Fibroblast of peridontal ligament (primary cell): Measurements from ENCODE around the gene ATP10A.

Source experiments
- DNase-seq: peaks from one replicate; pipeline ENCODE4 v3.0.0-alpha.2; 2010; ENCODE audit errors: extremely low read depth

ATP10A gene

GRCh38 chr15:25700916-25701315 is 162.2 kb downstream of the ATP10A start:
- no peak for DNase-seq

- no peak for DNase-seq
Measured at GRCh38 chr15:25697586-25697985, 165.5 kb downstream of the ATP10A start.

GRCh38 chr15:25695875-25696760 is 167.0 kb downstream of the ATP10A start:
- no peak for DNase-seq

DNA sequence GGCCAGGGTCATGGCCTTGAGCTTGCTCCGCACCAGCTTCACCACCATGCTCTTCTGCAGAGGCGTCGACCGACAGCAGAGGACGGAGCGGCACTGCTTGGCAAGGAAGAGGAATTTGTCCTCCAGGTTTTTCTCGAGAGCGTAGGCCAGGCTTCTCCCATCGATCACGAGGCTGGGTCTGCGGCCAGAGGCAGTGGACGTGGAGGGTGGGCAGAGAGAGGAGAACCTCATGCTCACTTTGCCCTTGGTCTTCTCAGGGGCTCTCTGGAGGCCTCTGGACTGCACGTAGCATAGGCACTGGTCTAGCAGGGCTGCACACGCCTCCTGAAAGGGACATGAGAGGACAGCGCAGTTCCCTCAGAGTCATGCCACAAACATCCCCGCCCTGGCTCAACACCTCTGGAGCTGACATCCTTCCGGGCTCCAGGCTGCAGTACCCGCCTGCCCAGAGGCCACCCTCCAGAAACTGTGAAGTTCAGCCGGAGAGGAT is 168.3 kb downstream of the ATP10A start:
- no peak for DNase-seq

- no peak for DNase-seq
Measured at GRCh38 chr15:25694239-25694584, 168.9 kb downstream of the ATP10A start.

DNA sequence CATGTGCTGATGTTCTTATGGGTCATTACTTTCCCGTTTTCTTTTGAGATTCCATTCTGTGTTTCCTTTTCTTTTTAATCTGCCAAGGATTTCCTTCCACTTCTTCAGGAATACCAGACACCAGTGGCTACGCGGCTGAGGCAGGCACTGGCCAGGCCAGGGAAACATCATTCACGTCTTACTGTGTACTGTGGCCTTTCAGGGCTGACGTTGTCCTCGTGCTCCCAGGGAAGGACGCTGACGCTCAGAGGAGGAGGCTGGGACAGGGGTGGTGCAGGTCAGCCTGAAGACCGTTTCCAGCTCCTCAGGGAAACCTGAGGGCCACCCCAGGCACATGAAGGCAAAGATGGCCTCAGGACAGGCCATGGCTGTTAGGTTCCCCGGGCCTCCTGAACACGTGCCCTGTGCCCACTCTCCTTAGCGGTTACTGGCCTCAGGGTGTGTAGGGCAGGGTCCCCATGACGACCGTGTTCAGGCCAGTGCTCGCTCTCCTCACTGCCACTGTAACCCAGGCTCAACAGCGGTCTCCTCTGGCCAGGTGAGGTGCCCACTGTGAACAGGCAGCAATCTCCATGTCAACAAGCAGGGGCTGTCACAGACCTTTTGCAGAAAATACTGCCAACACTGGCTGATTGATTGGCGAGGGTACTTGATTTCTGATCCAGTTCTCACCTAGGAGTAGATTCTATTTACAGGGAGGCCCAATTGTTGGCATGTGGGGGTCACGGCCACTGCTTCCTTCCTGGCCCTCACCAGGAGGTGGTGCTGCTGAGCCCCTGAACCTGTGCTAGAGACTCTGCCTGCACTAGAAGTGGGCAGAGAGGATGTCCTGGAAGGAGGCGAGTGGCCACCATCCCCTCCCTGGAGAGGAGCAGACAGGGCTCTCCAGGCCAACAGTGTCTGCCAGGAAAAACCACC is 169.5 kb downstream of the ATP10A start:
- peak; percentile 22 for DNase-seq

DNA sequence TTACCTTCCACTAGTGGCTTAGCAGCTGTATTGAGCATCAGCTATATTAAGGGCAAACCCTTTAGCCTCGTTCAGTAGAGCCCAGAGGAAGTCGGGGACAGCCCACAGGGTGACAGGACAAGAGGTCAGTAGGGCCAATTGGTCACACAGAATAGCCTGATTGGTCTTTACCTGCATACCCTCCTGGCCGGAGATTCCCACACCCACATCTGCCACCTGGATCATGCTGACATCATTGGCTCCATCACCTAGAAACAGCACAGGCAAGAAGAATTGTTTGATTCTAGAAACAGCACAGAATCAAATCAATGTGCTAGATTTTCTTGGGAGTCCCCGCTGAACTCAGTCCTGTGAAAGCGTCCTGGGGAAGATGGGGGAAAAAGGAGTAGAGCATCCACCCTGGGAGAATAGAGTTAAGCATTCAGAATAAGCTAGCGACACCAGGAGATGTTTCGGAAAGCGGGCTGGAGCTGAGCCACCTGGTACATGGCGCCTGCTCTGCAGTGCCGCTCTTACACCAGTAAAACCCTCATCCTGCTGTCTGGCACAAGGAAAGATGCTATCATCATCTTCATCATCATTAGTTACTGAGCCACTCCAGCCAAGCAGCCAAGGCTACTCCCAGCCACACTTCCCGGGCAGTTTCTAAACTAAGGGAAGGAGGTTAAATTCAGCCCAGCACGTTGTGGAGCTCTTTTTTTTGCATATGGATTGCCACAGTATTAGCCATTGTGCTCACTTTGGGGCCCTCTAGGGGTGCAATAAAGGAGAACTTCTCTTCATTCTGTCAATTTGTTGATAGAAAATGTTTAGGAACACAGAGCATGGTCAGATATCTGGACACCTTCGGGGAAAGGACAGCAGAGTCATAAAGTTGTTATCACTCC is 171.3 kb downstream of the ATP10A start:
- DNase-seq: peak; percentile 30

DNA sequence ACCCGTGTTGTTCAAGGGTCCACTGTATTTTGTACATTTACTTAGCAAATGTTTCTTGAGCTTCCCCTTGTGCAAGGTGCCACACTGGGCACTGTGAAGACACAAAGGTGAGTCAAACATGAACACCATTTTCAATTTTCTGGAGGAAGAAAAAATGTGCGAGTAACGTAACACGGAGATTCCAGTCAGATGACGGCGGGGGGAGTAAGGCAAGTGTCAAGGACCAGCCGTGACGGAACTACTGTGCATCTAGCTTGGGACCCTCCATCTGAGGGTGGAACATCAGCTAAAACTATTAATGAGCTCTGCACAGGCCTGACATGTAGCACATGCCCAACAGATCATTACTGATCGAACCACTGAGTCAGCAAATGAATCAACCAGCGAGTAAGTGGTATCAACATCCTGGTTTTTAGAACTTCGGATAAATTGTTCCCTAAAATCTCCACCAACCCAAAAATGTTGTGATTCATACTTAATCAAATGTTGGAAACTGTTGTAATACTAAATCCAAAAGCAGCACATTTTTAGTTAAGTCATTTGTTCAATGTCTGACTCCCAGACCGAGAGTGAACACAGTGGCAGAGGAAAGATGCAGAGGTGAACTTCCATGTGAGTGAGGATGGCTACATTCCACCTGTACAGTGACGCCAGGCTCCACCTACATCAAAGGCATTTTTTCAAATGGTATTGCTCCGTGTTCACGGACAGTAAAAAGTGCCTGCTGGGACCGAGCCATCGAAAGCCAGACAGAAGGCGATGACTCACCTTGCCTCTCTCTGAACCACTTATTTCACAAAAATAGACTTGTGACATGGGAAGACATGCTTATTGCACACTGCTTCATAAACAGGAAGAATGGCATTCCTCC is 172.2 kb downstream of the ATP10A start:
- peak; percentile 64 for DNase-seq

- DNase-seq: no peak
Measured at GRCh38 chr15:25689592-25689991, 173.5 kb downstream of the ATP10A start.

- DNase-seq: no peak
Measured at GRCh38 chr15:25688166-25688565, 175.0 kb downstream of the ATP10A start.

GRCh38 chr15:25687689-25688088 is 175.4 kb downstream of the ATP10A start:
- no peak for DNase-seq

GRCh38 chr15:25687276-25687675 is 175.9 kb downstream of the ATP10A start:
- DNase-seq: no peak

DNA sequence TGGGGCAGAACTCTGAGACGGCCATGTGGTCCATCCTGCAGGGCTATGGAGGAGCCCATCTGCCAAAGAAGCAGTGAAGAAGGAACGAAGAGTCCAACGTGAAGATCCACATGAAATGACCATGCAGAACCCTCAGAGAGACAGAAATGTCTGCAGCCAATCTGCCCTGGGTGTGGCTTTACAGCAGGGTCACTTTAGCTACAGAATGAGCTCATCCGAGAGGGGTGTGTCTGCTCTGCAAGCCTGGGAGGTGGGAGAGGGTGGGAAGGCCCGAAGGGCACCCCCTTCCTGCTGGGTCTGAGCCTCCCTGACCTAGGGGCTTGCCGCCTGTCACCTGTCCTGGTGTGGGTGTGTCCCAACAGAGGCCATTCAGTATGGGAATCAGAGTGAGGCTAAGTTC is 176.3 kb downstream of the ATP10A start:
- no peak for DNase-seq

DNA sequence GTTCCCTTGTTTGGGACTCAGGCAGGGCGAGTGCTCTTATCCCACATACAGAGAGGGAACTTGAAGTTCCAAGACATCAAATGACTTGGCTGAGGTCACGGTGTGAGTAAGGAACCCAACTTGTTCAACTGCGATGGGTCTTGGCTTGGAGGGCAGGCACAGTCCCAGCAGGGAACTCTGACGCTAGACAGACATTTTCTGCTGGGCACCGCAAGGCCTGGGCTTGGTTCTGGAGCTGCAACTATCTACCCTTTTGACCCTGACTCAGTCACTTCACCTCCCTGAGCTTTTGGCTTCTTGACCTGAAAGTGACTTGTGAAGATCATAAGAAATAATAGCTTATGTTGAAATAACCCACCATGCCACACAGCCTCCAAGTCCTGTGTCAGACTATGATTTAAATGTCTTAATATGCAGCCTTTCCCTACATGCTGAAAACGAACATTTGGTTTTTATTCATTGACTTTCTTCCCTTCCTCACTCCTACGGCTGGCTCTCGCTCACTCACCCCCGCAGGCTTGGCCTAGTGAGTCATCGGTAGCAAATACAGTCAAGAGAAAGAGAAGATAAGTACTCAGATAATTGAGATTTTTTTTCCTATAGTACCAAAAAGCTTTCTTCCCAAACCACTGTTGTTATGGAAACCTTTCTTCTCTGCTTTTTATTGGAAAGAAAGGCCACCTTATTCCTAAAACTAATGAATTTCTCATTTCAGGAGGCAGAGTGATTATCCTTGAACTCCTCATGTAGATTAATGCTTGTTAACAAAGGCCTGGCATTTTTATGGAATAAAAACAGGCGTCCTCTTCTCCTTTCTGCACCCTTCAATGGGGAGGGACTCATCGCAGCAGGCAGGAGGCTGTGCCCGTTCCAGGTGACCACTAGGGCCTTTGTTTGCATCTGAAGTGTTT is 178.4 kb downstream of the ATP10A start:
- DNase-seq: peak; percentile 79

GRCh38 chr15:25683911-25684310 is 179.2 kb downstream of the ATP10A start:
- DNase-seq: no peak

- no peak for DNase-seq
Measured at GRCh38 chr15:25683415-25683814, 179.7 kb downstream of the ATP10A start.

- no peak for DNase-seq
Measured at GRCh38 chr15:25682340-25682739, 180.8 kb downstream of the ATP10A start.

GRCh38 chr15:25680686-25681025 is 182.5 kb downstream of the ATP10A start:
- DNase-seq: no peak

- no peak for DNase-seq
Measured at GRCh38 chr15:25679964-25680685, 183.0 kb downstream of the ATP10A start.
